Sigmoid colon (tissue), 7 donors: Measurements from ENCODE around the gene COL23A1. TPM values are rescaled to one million over a fixed set of nuclear protein-coding genes. Genes with fewer than 3 reads are reported as not detected.
A peak's percentile ranks its signal among the peaks of the same experiment; 100 is the strongest.

Experiments used
- DNase-seq: peaks from one replicate; pipeline ENCODE4 v3.0.0-alpha.2; 2019
- H3K27ac ChIP-seq, 4 donors: fragments of 200-600 bp; sonication (generic); one replicate each; pipeline ENCODE4 v1.5.1; 2016 to 2019; ENCODE audit warnings: mild to moderate bottlenecking in 1 of 4
- H3K27me3 ChIP-seq, 3 donors: fragments of 200-600 bp; sonication (generic); one replicate each; pipeline ENCODE4 v1.5.1; 2019; ENCODE audit warnings: mild to moderate bottlenecking in 1 of 3
- H3K36me3 ChIP-seq, 4 donors: fragments of 200-600 bp; sonication (generic); one replicate each; pipeline ENCODE4 v1.5.1; 2016 to 2019
- H3K4me1 ChIP-seq, 4 donors: fragments of 200-600 bp; sonication (generic); one replicate each; pipeline ENCODE4 v1.5.1; 2017 to 2019
- H3K4me3 ChIP-seq, 4 donors: fragments of 200-600 bp; sonication (generic); one replicate each; pipeline ENCODE4 v1.5.1; 2017 to 2019; ENCODE audit warnings: mild to moderate bottlenecking in 2 of 4, moderate library complexity in 1 of 4
- H3K9me3 ChIP-seq, 4 donors: fragments of 200-600 bp in 3 of 4; sonication (generic) in 3 of 4; one replicate each; pipeline versions ENCODE4 v1.5.1 to v1.6.1; 2013 to 2019
- CTCF ChIP-seq, 4 experiments: fragments of 450-650 bp in 3 of 4; fragments of 200-600 bp in 1 of 4; IDR thresholded peaks; one replicate each; pipeline ENCODE4 v1.5.1; 2016 to 2019; ENCODE audit warnings: antibody characterized with exemption in 4 of 4, mild to moderate bottlenecking in 3 of 4, moderate library complexity in 2 of 4
- EP300 ChIP-seq, 4 donors: sonication (generic); formaldehyde crosslinking; IDR thresholded peaks; one replicate each; pipeline ENCODE4 v1.6.1; 2017; ENCODE audit warnings: antibody characterized with exemption in 4 of 4
- POLR2A ChIP-seq, 2 donors: fragments of 450-650 bp; IDR thresholded peaks; one replicate each; pipeline ENCODE4 v1.6.1; 2016; ENCODE audit warnings: antibody characterized with exemption in 2 of 2, mild to moderate bottlenecking in 2 of 2, moderate library complexity in 2 of 2
- POLR2AphosphoS5 ChIP-seq, 4 donors: sonication (generic); formaldehyde crosslinking; IDR thresholded peaks; one replicate each; pipeline ENCODE4 v1.6.1; 2017; ENCODE audit warnings: antibody characterized with exemption in 4 of 4
- WGBS, 2 donors: extraction: QIAGEN DNeasy Blood & Tissue Kit; methylation state at CpG; one replicate each; pipeline ENCODE4 v1.1.7; 2013; 5-methylcytosine and 5-hydroxymethylcytosine counted together
- intact Hi-C: fragments of 100-400 bp; cut with DNase I; formaldehyde crosslinking; loops from one replicate; pipeline ENCODE4 v1.15.1; 2023
- polyA plus RNA-seq, 3 donors: library from polyadenylated mRNA; stranded (reverse); fragments of 200-250 nt; gene quantifications; one replicate each; pipeline ENCODE4 v1.2.3, GENCODE V29; 2013
- total RNA-seq, 4 donors: library from RNA; depleted of rRNA; stranded (reverse); fragments of >200 nt; gene quantifications; one replicate each; pipeline ENCODE4 v1.1.0, GENCODE V29; 2016
- donor health status: healthy with polysubstance abuse.
- donor health status: Bipolar disorder and iron deficiency.
- donor health status: healthy.

COL23A1 gene
- total and polyA plus RNA-seq, 7 donors = 0.28 to 1.2 (median 0.57) TPM; not detected in 1

- peak; percentile 40 for DNase-seq
- intact Hi-C loops = no loop called here
- H3K9me3 ChIP-seq = no peaks in the 10 kb centered on the region
- WGBS, 2 donors = 51 to 83% methylated on average over 7 of the region's 7 CpGs
- TF ChIP-seq POLR2A (IDR thresholded peaks at IDR 0.05) = no peak
- no peaks in the 10 kb centered on the region for H3K36me3 ChIP-seq
- peaks cover 0 to 13% (median 0%) of the 10 kb centered on the region in 3 donors for H3K27me3 ChIP-seq
- no peak overlapping the region for H3K4me3 ChIP-seq
- H3K27ac ChIP-seq = no peak overlapping the region
- H3K4me1 ChIP-seq = no peaks in the 10 kb centered on the region
Measured at GRCh38 chr5:178433273-178433775, 156.9 kb downstream of the COL23A1 start.

- 78% methylated on average over 12 of the region's 12 CpGs for WGBS, 2 donors
- H3K27ac ChIP-seq = no peak overlapping the region
- TF ChIP-seq POLR2AphosphoS5 (IDR thresholded peaks at IDR 0.05) (no peak), POLR2A (IDR thresholded peaks at IDR 0.05) (no peak), EP300 (IDR thresholded peaks at IDR 0.05) (no peak), CTCF (IDR thresholded peaks at IDR 0.05) (no peak)
- peak; percentile 28 for DNase-seq
- H3K27me3 ChIP-seq = peaks cover 0 to 13% (median 0%) of the 10 kb centered on the region in 3 donors
- H3K4me1 ChIP-seq = no peaks in the 10 kb centered on the region
- intact Hi-C loops = no loop called here
- H3K4me3 ChIP-seq = no peak overlapping the region
- H3K9me3 ChIP-seq = no peaks in the 10 kb centered on the region
- no peaks in the 10 kb centered on the region for H3K36me3 ChIP-seq
Measured at GRCh38 chr5:178432421-178433272, 157.5 kb downstream of the COL23A1 start.

GRCh38 chr5:178431782-178432165 lies 158.4 kb downstream of the COL23A1 start:
- Histone ChIP-seq H3K4me3 (no peak overlapping the region), H3K4me1 (no peaks in the 10 kb centered on the region), H3K36me3 (no peaks in the 10 kb centered on the region), H3K27ac (no peak overlapping the region), H3K27me3 (peaks cover 0 to 8% (median 0%) of the 10 kb centered on the region in 3 donors), H3K9me3 (no peaks in the 10 kb centered on the region)
- 73 to 86% methylated on average over 5 of the region's 5 CpGs for WGBS, 2 donors
- TF ChIP-seq EP300 (IDR thresholded peaks at IDR 0.05) (no peak), CTCF (IDR thresholded peaks at IDR 0.05) (no peak), POLR2A (IDR thresholded peaks at IDR 0.05) (no peak), POLR2AphosphoS5 (IDR thresholded peaks at IDR 0.05) (no peak)
- no peak for DNase-seq
- intact Hi-C loops = no loop called here

- DNase-seq = no peak
- Histone ChIP-seq H3K27me3 (peaks cover 0 to 8% (median 0%) of the 10 kb centered on the region in 3 donors), H3K4me1 (no peaks in the 10 kb centered on the region), H3K36me3 (no peaks in the 10 kb centered on the region), H3K27ac (no peak overlapping the region), H3K9me3 (no peaks in the 10 kb centered on the region), H3K4me3 (no peak overlapping the region)
- TF ChIP-seq POLR2AphosphoS5 (IDR thresholded peaks at IDR 0.05) (no peak), EP300 (IDR thresholded peaks at IDR 0.05) (no peak), CTCF (IDR thresholded peaks at IDR 0.05) (no peak), POLR2A (IDR thresholded peaks at IDR 0.05) (no peak)
- intact Hi-C loops = no loop called here
- WGBS, 2 donors = 93% methylated on average over 16 of the region's 16 CpGs
Measured at GRCh38 chr5:178431063-178431781, 159.0 kb downstream of the COL23A1 start.
